GM19025 (cell line): ENCODE data around the gene ZDHHC22.

Source experiments
- ATAC-seq: cut with Tn5 transposase; IDR thresholded peaks from one replicate; pipeline ENCODE4 v1.9.1; 2021; ENCODE audit warnings: mild to moderate bottlenecking, low read depth, moderate library complexity; ENCODE audit not compliant: unreplicated experiment

Gene ZDHHC22

GRCh38 chr14:77158175-77158881 is 16.7 kb upstream of the ZDHHC22 start:
- no peak for ATAC-seq

DNA sequence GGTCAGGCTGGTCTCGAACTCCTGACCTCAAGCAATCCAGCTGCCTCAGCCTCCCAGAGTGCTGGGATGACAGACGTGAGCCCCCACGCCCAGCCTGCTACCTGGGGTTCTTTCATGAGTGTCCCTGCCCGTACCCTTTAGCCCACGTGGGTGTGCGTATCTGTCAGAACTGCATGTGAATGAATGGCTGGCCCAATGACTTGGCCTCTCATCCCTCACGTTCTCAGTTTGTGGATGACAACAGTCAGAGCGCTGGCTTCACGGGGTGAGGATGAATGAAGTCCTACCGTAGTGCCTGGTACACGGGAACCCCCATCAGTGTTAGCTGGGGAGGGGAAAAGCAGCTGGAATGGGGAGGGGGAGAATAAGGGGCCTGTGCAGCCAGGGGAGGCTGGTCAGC is 16.1 kb upstream of the ZDHHC22 start:
- ATAC-seq, result no peak

GRCh38 chr14:77155083-77155482 is 13.5 kb upstream of the ZDHHC22 start:
- no peak for ATAC-seq

DNA sequence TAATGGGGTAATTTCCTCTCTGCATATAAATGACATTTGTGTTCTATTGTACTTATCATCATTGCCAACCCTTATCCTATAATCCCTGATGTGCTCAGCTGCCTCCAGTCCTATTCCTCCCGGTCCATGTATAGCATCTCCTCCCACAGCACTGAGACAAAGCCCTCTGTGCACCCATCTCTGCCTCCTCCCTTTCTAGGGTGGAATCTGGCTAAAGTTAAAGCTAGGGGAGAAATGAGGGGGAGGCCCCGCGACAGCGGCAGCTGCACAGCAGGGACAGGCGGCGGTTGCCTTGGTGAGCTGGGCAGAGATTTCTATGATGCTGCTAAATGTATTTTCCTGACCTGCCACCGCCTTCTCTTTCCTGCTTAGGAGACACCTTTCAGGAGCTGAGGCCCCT is 12.8 kb upstream of the ZDHHC22 start:
- ATAC-seq, result no peak

- no peak for ATAC-seq
These were observed 12.2 kb upstream of the ZDHHC22 start for GRCh38 chr14:77153802-77154201.

DNA sequence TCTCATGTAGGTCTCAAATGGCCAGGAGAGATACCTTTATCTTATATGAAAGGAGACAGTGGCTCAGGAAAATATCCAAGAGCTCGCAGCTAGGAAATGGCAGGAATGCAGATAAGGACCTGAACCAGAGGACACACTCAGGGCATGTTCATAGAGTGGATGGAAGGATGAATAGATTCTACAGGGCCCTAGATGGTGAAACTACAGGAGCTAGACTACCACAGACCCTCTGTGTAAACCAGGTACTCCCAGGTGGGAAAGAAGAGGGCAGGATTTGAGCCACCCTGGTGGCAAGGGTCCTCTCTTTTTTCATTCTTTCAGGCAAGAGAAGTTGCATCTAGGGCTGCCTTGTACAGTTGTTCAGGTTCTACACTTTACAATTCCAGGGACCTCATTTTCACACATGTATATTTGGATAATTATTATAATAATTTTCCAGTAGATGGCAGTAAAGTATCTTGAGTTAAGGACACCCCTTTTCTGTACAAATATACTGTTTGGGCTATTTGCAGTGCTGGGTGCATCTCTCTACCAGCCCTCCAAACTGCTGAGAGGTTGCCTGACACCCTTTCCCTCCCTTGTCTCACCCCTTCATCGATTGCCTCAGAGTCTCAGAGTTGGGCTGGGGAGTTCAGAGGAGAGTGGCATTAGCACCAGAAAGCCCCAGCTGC is 10.5 kb upstream of the ZDHHC22 start:
- ATAC-seq, result no peak

- ATAC-seq, result no peak
These were observed 9.7 kb upstream of the ZDHHC22 start for GRCh38 chr14:77151245-77151644.

DNA sequence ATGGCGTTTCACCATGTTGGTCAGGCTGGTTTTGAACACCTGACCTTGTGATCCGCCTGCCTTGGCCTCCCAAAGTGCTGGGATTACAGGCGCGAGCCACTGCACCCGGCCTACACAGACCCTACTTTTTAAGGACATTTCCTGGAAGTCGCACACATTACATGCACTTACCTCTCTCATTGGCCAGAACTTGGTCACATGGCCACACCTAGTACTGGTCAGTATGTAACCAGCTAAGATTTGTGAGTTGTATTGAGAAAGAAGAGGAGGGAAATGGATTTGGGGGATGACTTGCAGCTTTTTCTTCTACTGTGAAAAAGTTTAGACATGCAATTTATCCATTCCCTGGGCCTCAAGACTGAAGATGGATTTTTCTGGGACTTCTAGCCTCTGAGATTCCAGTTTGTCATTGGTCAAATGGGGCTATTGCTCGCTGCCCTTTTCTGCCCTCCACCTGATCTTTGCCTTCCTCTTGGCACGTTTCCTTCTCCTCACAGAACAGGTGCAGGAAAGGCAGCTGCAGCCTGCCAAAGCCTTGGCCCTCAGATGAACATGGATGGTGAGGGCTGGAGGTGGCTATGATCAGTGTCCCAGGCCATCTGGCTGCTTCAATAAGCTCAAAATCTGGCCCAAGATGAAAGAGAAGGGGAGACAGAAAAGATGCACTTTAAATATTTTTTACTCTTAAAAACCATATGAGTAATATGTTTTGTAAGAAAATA is 7.1 kb upstream of the ZDHHC22 start:
- ATAC-seq, result no peak

GRCh38 chr14:77145975-77146740 is 4.6 kb upstream of the ZDHHC22 start:
- no peak for ATAC-seq

GRCh38 chr14:77144412-77145115 is 3.0 kb upstream of the ZDHHC22 start:
- no peak for ATAC-seq

- ATAC-seq, result no peak
These were observed 1.5 kb upstream of the ZDHHC22 start for GRCh38 chr14:77143071-77143470.

DNA sequence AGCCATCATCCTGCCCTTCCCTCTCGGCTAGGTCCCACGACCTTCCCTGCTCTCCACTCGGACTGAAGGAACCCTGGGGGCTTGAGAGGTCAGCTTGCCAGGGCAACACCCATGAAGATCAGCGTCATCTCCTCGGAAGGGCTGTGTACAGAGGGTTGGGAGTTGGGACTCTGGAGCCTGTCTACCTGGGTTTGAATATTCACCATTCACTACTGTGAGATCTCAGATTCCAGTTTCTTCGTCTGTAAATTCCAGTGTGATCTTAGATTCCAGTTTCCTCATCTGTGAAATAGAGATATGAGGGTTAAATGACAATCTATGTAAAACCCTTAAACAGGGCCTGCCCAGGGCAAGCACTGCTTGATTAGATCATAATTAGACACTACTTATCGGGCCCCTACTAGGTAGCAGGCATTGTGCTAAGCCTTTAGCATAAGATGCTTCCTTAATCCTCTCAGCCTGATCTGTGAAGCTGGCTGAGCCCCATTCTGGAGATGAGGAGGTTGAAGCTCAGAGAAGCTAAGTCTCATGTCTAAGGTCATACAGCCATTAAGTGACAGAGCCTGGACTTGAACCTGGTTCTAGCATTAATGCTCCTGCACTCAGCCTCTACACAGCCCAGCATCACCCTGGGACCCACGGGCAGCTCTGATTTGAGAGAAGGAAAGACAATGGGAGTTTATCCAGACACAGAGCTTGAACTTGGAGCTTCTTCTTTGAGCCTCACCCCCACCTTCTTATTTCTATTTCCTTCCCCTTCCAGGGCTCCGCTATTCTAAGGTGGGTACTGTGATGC is 612 bp upstream of the ZDHHC22 start:
- ATAC-seq, result no peak

GRCh38 chr14:77140359-77141213 is 1.0 kb downstream of the ZDHHC22 start:
- ATAC-seq, result no peak

GRCh38 chr14:77139540-77140358 is 1.8 kb downstream of the ZDHHC22 start:
- ATAC-seq, result no peak

GRCh38 chr14:77139022-77139421 is 2.6 kb downstream of the ZDHHC22 start:
- ATAC-seq, result no peak

- no peak for ATAC-seq
These were observed 7.8 kb downstream of the ZDHHC22 start for GRCh38 chr14:77133720-77134338.

DNA sequence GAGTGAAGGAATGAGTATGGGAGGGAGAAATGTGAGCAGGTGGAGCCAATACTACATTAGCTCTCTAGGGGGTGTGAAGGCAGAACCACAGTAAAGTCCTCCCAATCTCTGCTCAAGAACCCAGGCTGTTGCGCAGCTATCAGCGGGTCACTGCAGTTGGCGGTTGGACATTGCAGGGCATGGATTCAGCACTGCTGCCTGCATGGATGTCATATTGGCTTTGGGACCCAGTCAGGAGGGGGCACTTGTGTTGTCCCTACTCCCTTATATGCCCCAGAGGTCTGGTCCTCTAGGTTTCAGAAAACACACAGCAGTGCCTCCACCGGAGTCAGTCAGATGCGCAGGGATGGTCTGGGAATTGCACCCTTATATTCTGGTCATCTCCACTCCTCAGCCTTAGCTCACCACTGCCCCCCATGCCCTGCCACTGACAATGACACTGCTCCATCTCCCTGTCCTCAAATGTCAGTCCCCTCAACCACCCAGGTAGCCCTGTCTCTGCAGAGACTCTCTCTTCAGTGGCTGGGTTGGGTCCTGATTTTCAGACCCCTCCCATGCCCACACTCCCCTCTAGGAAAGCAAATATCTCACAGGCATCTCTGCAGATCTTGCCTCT is 9.6 kb downstream of the ZDHHC22 start:
- ATAC-seq, result no peak
